Ishikawa (cell line): Measurements from ENCODE around the gene PRX.
A peak's percentile ranks its signal among the peaks of the same experiment; 100 is the strongest.

Experiments used
- CEBPB ChIP-seq: IDR thresholded peaks from 2 replicates; pipeline ENCODE4 v1.6.1; 2012
- CREB1 ChIP-seq: IDR thresholded peaks from 2 replicates; pipeline ENCODE4 v1.6.1; 2012; ENCODE audit warnings: low read depth
- EGR1 ChIP-seq: IDR thresholded peaks from 2 replicates; pipeline ENCODE4 v1.6.1; 2012
- EP300 ChIP-seq: IDR thresholded peaks from 2 replicates; pipeline ENCODE4 v1.6.1; 2012; ENCODE audit warnings: borderline replicate concordance
- FOXM1 ChIP-seq: IDR thresholded peaks from 2 replicates; pipeline ENCODE4 v1.6.1; 2012; ENCODE audit warnings: low read depth, borderline replicate concordance
- NFIC ChIP-seq: IDR thresholded peaks from 2 replicates; pipeline ENCODE4 v1.6.1; 2012
- RAD21 ChIP-seq: IDR thresholded peaks from 2 replicates; pipeline ENCODE4 v1.6.1; 2012; ENCODE audit warnings: low read depth
- TAF1 ChIP-seq: IDR thresholded peaks from 2 replicates; pipeline ENCODE4 v1.6.1; 2012; ENCODE audit warnings: low read depth, mild to moderate bottlenecking
- TCF12 ChIP-seq: IDR thresholded peaks from 2 replicates; pipeline ENCODE4 v1.6.1; 2012; ENCODE audit warnings: low read depth
- TEAD4 ChIP-seq: IDR thresholded peaks from 2 replicates; pipeline ENCODE4 v1.6.1; 2012
- YY1 ChIP-seq: IDR thresholded peaks from 2 replicates; pipeline ENCODE4 v1.6.1; 2012; ENCODE audit warnings: low read depth
- ZBTB7A ChIP-seq: IDR thresholded peaks from 2 replicates; pipeline ENCODE4 v1.6.1; 2012; ENCODE audit warnings: low read depth
- TF ChIP-seq, protein P1 (sequence below): IDR thresholded peaks from 2 replicates; pipeline ENCODE4 v1.6.1; 2012
- TF ChIP-seq, protein P2 (sequence below): IDR thresholded peaks from 2 replicates; pipeline ENCODE4 v1.6.1; 2012
- TF ChIP-seq, protein P3 (sequence below): IDR thresholded peaks from 2 replicates; pipeline ENCODE4 v1.6.1; 2012; ENCODE audit warnings: low read depth, mild to moderate bottlenecking

The PRX gene

DNA sequence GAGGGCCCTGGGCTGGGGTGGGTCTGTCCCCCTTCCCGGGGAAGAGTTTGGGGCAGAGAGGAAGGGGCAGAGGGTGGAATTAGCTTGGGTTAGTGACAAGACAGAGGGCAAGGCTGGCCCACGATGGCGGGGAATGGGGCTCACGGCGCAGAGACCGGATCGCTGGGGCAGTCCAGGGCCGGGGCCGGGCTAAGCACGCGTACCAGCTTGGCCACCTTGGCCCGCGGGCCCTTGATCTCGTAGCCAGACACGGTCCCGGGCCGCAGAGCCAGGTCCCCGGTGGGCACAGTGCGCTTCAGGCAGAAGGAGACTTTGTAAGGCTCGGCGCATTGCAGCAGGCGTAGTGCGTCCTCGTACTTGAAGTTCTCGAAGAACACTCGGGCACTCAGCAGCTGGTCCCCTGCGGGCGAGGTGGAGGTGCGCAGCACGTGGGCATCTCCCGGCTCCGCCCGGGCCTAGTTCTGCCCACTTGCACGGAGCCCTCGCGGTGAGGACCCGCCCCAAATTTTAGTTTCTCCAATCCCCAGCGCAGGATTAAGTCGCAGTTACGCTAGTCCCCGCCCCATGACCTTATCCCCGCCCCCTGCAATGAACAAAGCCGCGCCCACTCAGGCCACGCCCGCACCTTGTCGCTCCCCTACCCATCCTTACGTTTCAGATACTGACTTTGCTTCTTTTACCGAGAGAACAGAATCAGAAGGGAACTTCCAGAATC lies 14.6 kb downstream of the PRX start:
- TF ChIP-seq NFIC (no peak), TCF12 (no peak), EGR1 (no peak), ZBTB7A (no peak), CREB1 (no peak), RAD21 (no peak), TEAD4 (no peak), YY1 (no peak)
- TF ChIP-seq, protein P1, sequence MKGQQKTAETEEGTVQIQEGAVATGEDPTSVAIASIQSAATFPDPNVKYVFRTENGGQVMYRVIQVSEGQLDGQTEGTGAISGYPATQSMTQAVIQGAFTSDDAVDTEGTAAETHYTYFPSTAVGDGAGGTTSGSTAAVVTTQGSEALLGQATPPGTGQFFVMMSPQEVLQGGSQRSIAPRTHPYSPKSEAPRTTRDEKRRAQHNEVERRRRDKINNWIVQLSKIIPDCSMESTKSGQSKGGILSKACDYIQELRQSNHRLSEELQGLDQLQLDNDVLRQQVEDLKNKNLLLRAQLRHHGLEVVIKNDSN = peak; percentile 47; the same call in 1 of the 2 replicates
- TF ChIP-seq, protein P2, sequence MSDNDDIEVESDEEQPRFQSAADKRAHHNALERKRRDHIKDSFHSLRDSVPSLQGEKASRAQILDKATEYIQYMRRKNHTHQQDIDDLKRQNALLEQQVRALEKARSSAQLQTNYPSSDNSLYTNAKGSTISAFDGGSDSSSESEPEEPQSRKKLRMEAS = peak; percentile 17; the same call in 1 of the 2 replicates

DNA sequence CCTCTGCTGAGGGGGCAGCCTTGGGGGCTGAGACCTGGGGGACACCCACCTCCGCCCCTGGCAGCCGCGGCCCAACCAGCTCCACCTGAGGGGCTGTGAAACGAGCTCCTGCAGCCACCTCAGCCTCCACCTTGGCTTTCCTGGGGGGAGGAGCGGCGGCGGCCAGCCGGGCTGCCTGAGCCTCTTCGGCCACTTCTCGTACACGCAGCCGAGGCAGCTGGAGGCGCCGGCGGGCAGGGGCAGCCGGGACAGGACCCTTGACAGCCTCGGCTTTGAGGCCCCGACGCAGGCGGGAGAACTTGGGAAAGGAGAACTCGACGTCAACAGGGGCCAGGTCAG lies 15.6 kb downstream of the PRX start:
- no peak for TF ChIP-seq NFIC
- TF ChIP-seq ZBTB7A = no peak
- no peak for TF ChIP-seq RAD21
- TF ChIP-seq CREB1 = no peak
- no peak for TF ChIP-seq CEBPB
- TF ChIP-seq TAF1 = no peak
- TF ChIP-seq, protein P2 = no peak
- no peak for TF ChIP-seq TCF12
- no peak for TF ChIP-seq TEAD4
- TF ChIP-seq YY1 = no peak
- TF ChIP-seq, protein P3, sequence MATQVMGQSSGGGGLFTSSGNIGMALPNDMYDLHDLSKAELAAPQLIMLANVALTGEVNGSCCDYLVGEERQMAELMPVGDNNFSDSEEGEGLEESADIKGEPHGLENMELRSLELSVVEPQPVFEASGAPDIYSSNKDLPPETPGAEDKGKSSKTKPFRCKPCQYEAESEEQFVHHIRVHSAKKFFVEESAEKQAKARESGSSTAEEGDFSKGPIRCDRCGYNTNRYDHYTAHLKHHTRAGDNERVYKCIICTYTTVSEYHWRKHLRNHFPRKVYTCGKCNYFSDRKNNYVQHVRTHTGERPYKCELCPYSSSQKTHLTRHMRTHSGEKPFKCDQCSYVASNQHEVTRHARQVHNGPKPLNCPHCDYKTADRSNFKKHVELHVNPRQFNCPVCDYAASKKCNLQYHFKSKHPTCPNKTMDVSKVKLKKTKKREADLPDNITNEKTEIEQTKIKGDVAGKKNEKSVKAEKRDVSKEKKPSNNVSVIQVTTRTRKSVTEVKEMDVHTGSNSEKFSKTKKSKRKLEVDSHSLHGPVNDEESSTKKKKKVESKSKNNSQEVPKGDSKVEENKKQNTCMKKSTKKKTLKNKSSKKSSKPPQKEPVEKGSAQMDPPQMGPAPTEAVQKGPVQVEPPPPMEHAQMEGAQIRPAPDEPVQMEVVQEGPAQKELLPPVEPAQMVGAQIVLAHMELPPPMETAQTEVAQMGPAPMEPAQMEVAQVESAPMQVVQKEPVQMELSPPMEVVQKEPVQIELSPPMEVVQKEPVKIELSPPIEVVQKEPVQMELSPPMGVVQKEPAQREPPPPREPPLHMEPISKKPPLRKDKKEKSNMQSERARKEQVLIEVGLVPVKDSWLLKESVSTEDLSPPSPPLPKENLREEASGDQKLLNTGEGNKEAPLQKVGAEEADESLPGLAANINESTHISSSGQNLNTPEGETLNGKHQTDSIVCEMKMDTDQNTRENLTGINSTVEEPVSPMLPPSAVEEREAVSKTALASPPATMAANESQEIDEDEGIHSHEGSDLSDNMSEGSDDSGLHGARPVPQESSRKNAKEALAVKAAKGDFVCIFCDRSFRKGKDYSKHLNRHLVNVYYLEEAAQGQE = no peak
- no peak for TF ChIP-seq EGR1
- TF ChIP-seq EP300 = no peak

DNA sequence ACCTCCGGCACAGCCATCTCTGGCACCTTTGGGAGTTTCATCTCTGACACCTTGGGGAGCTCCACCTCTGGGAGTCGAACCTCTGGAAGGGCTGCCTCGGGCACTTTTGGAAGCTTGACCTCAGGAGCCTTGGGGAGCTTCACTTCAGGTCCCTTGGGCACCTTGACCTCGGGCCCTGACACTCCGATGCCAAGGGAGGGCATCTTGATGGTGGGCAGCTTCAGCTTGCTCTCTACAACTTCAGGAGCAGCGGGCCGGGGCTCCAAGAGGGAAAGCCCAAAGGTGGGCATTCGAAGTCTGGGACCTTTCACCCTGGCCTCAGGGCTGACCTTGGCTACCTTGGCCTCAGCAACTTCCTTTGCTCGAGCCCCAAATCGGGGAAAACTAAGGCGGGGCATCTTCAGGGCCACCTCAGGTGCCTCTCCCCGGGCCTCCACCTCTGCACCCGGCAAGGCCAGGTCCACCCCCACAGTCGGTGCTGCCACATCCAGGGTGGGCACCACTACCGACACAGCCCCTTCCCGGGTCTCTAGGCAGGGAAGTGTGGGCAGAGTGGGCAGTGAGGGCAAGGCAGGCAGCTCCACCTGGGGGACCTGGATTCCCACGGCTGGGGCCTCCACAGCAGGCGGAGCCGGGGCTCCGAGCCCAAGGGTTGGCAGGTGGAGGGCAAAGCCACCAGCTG lies 16.2 kb downstream of the PRX start:
- TF ChIP-seq EP300 (no peak), YY1 (no peak), FOXM1 (no peak), RAD21 (no peak), TCF12 (no peak), CEBPB (no peak), TAF1 (no peak), TEAD4 (no peak), ZBTB7A (no peak), CREB1 (no peak)
- TF ChIP-seq, protein P1 = no peak
- TF ChIP-seq, protein P2 = no peak
- TF ChIP-seq, protein P3 = no peak

DNA sequence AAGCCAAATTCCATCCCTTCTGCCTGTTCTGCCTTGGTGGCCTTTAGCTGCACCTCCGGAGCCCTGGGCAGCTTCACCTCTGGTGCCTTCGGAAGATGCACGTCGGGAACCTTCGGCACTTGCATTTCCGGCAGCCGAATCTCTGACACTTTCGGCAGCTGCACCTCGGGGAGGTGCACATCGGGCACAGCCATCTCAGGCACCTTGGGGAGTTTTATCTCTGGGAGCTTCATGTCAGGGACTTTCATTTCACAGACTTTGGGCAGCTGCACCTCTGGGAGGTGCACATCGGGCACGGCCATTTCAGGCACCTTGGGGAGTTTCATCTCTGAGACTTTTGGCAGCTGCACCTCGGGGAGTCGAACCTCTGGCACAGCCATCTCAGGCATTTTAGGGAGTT lies 17.2 kb downstream of the PRX start:
- no peak for TF ChIP-seq CREB1

DNA sequence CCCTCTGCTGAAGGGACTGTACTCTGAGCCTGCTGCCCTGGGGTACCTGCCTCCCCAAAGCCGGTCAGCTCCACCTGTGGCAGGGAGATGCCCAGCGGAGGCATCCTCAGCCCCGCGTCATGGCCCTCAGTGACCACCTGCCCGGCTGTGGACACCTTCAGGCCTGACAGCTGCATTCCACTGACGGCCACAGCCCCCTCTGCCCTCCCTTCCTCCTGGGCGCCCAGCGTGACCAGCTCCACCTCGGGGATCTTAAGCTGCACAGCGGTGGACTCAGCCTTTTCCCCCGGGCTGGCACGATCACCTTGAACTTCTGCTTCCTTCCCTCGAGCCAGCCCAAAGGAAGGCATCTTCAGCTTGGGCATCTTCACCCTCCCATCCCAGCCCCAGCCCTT lies 18.4 kb downstream of the PRX start:
- no peak for TF ChIP-seq RAD21
- TF ChIP-seq CEBPB = no peak

DNA sequence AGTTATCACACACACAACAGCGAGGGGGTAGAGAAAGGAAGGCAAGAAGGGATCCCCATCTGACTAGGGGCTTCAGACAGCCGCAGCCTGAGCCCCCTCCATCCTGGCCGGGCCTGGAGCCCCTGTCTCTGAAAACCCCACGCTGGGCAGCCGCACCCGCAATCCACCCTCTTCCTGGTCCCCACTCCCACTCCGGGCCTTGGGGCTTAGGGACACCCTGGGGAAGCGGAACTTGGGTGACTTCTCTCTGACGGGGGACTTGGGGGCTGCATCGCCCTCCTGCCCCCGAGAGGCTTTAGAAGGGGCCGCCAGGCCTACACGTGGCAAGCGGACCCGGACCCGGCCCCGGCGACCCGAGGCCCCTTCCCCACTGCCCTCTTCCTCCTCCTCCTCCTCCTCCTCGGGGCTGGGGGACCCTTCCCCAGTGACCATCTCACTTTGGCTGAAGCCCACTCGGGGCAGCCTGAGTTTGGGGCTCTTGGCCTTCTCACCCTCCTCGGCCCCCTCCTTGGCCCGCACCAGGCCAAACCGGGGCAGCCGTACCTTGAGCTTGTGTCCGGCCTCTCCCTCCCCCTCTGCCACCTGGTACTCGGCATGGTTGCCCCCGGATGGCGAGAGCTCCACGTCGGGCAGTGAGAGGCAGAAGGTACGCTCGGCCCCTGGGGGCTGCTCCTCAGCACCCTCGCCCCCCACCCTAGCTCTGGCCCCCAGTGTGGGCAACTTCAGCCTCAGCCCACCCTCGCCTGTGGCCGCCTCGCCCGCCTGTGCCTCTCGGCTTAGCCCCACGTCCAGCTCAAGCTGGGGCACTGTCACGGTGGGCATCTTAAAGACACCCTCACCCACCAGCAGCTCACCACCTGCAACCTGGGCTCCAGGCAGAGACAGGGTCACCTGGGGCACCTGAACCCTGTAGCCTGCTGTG lies 19.0 kb downstream of the PRX start:
- TF ChIP-seq, protein P2 = no peak
- TF ChIP-seq CREB1 (no peak), ZBTB7A (0 out of 2 replicates have a peak, but pooled peaks have one; percentile 16), EGR1 (no peak), TAF1 (no peak)
